ENCODE data around the gene SKAP1.
A peak's percentile ranks its signal among the peaks of the same experiment; 100 is the strongest.

The SKAP1 gene

GRCh38 chr17:48241770-48242497 lies 188.1 kb downstream of the SKAP1 start:
- no peak for TF ChIP-seq CTCF (IDR thresholded peaks at IDR 0.05; ENCODE audit: extremely low read depth, missing control alignments)
- no peak for DNase-seq (ENCODE audit: low spot score)

GRCh38 chr17:48241131-48241591 lies 188.9 kb downstream of the SKAP1 start:
- TF ChIP-seq CTCF (IDR thresholded peaks at IDR 0.05; ENCODE audit: extremely low read depth, missing control alignments), result no peak
- peak; percentile 66 for DNase-seq (ENCODE audit: low spot score)

DNA sequence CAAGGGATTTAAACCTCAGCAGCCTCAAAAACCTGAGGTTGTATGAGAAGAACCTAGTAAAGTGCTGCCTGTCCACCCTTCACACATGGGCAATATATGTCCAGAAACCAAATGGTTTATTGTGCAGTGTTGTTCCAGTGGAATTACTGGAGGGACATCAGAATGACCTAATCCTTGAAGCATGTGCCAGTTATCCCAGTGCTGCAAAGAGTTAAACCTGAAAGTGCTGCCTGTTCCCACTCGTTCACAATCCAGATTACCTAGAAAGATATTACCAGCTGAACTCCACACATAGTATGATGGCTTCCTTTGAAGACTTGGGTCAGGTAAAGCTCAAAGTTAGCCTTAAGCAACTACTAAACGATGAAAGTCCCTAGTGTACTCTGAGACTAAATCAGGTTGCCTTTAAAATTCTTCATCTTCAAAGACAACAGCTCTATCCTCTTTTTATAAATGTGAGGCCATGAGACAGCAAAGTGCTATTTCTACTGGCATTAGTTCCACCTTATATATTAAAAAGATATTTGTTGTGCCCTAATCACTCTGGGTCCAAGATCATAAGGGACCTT lies 189.4 kb downstream of the SKAP1 start:
- no peak for TF ChIP-seq CTCF (IDR thresholded peaks at IDR 0.05; ENCODE audit: extremely low read depth, missing control alignments)
- no peak for DNase-seq (ENCODE audit: low spot score)

DNA sequence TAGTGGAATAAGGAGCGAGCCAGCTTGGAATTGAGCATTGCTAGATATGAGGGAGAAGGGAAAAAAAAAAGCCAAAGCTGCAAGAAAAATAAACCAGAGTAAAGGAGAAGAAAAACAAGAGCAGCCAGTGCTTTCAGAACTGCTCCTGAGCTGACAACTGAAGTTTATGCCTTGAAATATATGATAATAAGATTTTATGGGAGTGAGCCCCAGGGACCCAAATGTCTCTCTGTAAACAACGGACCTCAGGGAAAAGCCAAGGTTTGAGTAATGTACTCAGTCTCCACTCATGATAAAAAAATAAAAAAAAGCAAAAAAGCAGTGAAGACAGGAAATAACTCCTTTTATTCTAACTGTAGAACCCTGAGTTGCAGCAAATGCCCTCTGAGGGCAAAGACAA lies 189.9 kb downstream of the SKAP1 start:
- no peak for TF ChIP-seq CTCF (IDR thresholded peaks at IDR 0.05; ENCODE audit: extremely low read depth, missing control alignments)
- no peak for DNase-seq (ENCODE audit: low spot score)

GRCh38 chr17:48239603-48239995 lies 190.4 kb downstream of the SKAP1 start:
- no peak for DNase-seq (ENCODE audit: low spot score)
- no peak for TF ChIP-seq CTCF (IDR thresholded peaks at IDR 0.05; ENCODE audit: extremely low read depth, missing control alignments)

- no peak for TF ChIP-seq CTCF (IDR thresholded peaks at IDR 0.05; ENCODE audit: extremely low read depth, missing control alignments)
- DNase-seq (ENCODE audit: low spot score), result peak; percentile 9
Measured at GRCh38 chr17:48238933-48239602, 190.9 kb downstream of the SKAP1 start.

DNA sequence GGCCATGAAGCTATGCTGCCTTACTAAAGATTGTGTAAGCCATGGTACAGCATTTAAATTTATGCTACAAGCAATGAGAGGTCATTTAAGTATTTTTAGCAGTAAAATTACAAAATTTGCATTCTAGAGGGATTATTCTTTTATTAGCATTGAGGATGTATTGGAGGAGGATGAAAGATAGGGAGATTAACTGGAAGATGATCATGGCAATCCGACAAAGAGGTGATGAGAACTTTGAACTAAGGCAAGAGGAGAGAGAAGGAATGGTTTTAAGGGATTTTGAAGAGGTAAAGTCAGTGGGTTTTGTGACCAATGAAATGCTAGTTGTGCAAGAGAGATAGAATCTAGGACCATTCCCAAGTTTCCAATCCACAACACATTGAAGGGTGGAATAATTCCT lies 192.6 kb downstream of the SKAP1 start:
- no peak for DNase-seq (ENCODE audit: low spot score)
- no peak for TF ChIP-seq CTCF (IDR thresholded peaks at IDR 0.05; ENCODE audit: extremely low read depth, missing control alignments)

Measured in GM20000 (cell line).